Measurements from ENCODE around the gene PKM.

DNA sequence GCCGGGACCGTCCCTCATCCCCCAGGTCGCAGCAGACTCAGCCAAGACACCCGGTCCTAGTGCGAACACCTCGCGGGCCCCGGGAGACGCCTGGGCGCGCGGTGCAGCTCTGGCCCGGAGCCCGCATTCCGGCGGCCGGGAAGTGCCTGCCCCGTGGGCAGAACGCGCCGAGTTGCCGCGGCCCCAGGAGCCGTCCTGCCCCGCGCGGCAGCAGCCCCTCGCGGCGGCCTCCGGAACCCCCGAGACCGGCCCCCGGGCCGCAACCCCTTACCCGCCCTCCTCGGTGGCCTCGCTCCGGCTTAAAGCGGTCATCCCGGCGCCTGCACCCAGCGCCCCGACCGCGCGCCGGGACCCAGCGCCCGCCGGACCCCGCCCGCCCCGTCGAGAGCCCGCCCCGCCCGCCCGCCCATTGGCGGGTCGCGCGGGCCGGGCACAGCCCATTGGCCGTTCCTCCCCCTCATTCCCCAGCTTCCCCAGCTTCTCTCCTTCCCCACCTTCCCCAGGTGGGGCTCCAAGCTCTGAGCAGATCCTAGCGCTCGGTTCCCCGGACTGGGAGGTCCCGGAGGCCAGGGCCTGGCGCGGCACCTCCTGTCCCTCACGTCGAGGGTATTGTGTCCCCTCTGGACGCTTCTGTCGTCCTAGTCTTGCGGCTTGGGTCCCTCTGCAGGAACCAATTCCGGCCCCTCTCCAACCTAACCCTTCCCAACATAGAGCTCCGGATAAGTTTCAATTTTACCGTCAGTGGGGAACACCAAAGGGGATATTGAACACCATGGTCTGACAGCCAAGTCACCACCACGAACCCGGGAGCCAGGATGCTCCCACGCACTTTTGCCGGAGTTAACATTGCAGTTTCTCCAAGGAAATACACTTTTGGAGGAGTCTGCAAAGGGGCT is 33.3 kb downstream of the PKM start, which contains the start of gene GRAMD2A:
- TF ChIP-seq CTCF (conservative IDR thresholded peaks at IDR 0.05 in 1 of 2, IDR thresholded peaks at IDR 0.05 in 1 of 2; ENCODE audit: extremely low read depth in 1 of 2, insufficient read depth in 1 of 2, low read depth in 1 of 2, low read length in 2 of 2) (no peak), EZH2 (IDR thresholded peaks at IDR 0.05; ENCODE audit: borderline replicate concordance, low read length) (no peak)

Measured in mammary epithelial cell (primary cell).